SK-N-MC (cell line): ENCODE measurements around the gene SIN3B.

Experiments used
- EZH2 ChIP-seq: fragments of 200-600 bp; sonication (generic); IDR thresholded peaks from one replicate; pipeline ENCODE4 v1.6.1; 2017; ENCODE audit warnings: antibody characterized with exemption
- POLR2AphosphoS5 ChIP-seq: IDR thresholded peaks from 2 replicates; pipeline ENCODE4 v1.6.1; 2012; ENCODE audit warnings: mild to moderate bottlenecking, low read depth, low read length, borderline replicate concordance

DNA sequence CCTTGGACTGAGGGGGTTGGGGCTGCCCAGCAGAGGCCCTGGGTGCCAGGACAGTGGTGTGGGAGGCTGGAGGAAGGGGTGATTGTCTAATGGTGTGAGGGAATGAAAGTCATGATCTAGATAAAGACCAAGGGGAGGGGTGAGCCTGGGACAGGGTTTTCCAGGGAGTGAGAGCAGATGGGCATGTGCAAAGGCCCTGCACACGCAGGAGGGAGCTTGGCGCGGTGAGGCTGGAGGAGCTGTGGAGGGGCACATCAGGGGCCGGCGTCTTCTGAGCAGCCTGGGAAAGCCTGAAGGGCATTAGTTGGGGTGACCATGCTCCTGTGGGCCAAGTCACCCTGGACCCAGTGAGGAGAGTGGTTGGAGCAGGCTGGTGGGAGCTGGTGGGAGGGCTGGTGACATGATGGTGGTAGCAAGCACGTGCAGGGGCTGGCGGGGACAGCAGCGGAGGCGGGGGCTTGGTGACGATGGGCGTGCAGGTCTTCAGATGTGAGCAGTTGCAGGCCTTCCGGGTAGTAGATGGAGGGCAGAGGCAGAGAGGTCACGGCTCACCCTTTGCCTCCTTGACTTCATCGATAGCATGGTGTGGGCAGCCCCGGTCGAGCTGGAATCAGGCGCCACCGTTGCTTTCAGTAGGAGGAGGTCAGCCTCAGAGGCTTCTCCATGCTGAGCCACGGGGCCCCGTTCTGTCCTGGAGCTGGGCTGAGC is 39.4 kb downstream of the SIN3B start:
- TF ChIP-seq POLR2AphosphoS5 (no peak), EZH2 (no peak)
